Keratinocyte (primary cell): ENCODE measurements around the gene TMEM200A. TPM values are rescaled to one million over a fixed set of nuclear protein-coding genes. Genes with fewer than 3 reads are reported as not detected.

Source experiments
- DNase-seq: peaks from one replicate; pipeline ENCODE4 v3.0.0-alpha.2; 2011; ENCODE audit warnings: low read depth, missing footprints, low spot score
- FAIRE-seq: peaks from 2 replicates; lab custom pipeline; 2011; peaks lifted over from hg19 to GRCh38; lab: Jason Lieb, UNC
- H2AFZ ChIP-seq: 2 replicates; pipeline ENCODE4 v1.6.0; 2012; ENCODE audit warnings: low read length, control low read depth, inconsistent platforms; ENCODE audit not compliant: control insufficient read depth
- H3K27ac ChIP-seq: 2 replicates; pipeline ENCODE4 v1.5.1; 2011; ENCODE audit warnings: low read length; ENCODE audit not compliant: control insufficient read depth, insufficient read depth
- H3K27me3 ChIP-seq: 3 replicates; pipeline ENCODE4 v1.6.0; 2011; ENCODE audit warnings: low read length; ENCODE audit not compliant: control insufficient read depth, insufficient read depth; ENCODE audit errors: extremely low read depth
- H3K36me3 ChIP-seq, 2 experiments: 2 replicates in 1 of 2; 3 replicates in 1 of 2; pipeline ENCODE4 v1.5.1; 2011; ENCODE audit warnings: low read length in 2 of 2, mild to moderate bottlenecking in 1 of 2; ENCODE audit not compliant: control insufficient read depth in 2 of 2, insufficient read depth in 2 of 2; ENCODE audit errors: extremely low read depth in 1 of 2
- H3K4me1 ChIP-seq: 3 replicates; pipeline ENCODE4 v1.5.1; 2011; ENCODE audit warnings: low read length; ENCODE audit not compliant: control insufficient read depth, insufficient read depth; ENCODE audit errors: extremely low read depth
- H3K4me2 ChIP-seq: 3 replicates; pipeline ENCODE4 v1.6.0; 2011; ENCODE audit warnings: low read depth, low read length; ENCODE audit not compliant: control insufficient read depth, insufficient read depth; ENCODE audit errors: extremely low read depth
- H3K4me3 ChIP-seq, 3 experiments: fragments of 200-600 bp in 1 of 3; sonication (generic) in 1 of 3; 2 replicates in 2 of 3; 3 replicates in 1 of 3; pipeline ENCODE4 v1.5.1; 2011 to 2016; ENCODE audit warnings: low read length in 3 of 3, mild to moderate bottlenecking in 3 of 3, control low read depth in 2 of 3, inconsistent platforms in 1 of 3, low read depth in 1 of 3, mixed read lengths in 1 of 3, mixed run types in 1 of 3, moderate library complexity in 1 of 3; ENCODE audit not compliant: control insufficient read depth in 2 of 3, insufficient read depth in 2 of 3; ENCODE audit errors: extremely low read depth in 1 of 3
- H3K79me2 ChIP-seq: 2 replicates; pipeline ENCODE4 v1.6.0; 2012; ENCODE audit warnings: low read length; ENCODE audit not compliant: control insufficient read depth, insufficient read depth
- H3K9ac ChIP-seq: 3 replicates; pipeline ENCODE4 v1.6.0; 2011; ENCODE audit warnings: low read length; ENCODE audit not compliant: control insufficient read depth, insufficient read depth; ENCODE audit errors: extremely low read depth
- H3K9me1 ChIP-seq: 3 replicates; pipeline ENCODE4 v1.6.0; 2011; ENCODE audit warnings: low read length; ENCODE audit not compliant: control insufficient read depth, insufficient read depth; ENCODE audit errors: extremely low read depth
- H3K9me3 ChIP-seq: 2 replicates; pipeline ENCODE4 v1.5.1; 2012; ENCODE audit warnings: low read depth, low read length; ENCODE audit not compliant: control insufficient read depth
- H4K20me1 ChIP-seq: 3 replicates; pipeline ENCODE4 v1.6.0; 2011; ENCODE audit warnings: low read length; ENCODE audit not compliant: control insufficient read depth, insufficient read depth; ENCODE audit errors: extremely low read depth
- CTCF ChIP-seq, 3 experiments: IDR thresholded peaks in 1 of 3; conservative IDR thresholded peaks in 1 of 3; optimal IDR thresholded peaks in 1 of 3; 2 replicates in 2 of 3; 3 replicates in 1 of 3; pipeline versions ENCODE3 to v1.5.1; 2011; ENCODE audit warnings: low read length in 3 of 3, mild to moderate bottlenecking in 3 of 3, moderate library complexity in 2 of 3, control low read depth in 1 of 3, inconsistent platforms in 1 of 3; ENCODE audit not compliant: insufficient read depth in 2 of 3; ENCODE audit errors: extremely low read depth in 1 of 3
- EZH2 ChIP-seq: IDR thresholded peaks from one replicate; pipeline ENCODE4 v1.6.1; 2012; ENCODE audit warnings: inconsistent platforms, mild to moderate bottlenecking, low read length, moderate library complexity
- dilution Hi-C: fragments of 300-500 bp; cut with MboI; formaldehyde crosslinking; loops from one replicate; pipeline ENCODE4 v1.7.0; 2020; ENCODE audit warnings: low sequenced_read_pairs; ENCODE audit not compliant: extremely low pct_ligation_motif_present
- polyA plus RNA-seq, 5 experiments: library from polyadenylated mRNA; depleted of rRNA in 3 of 5; stranded (reverse) in 3 of 5; stranded (forward) in 1 of 5; unstranded in 1 of 5; fragments of >200 nt; gene quantifications; 1 replicate in 1 of 5; 2 replicates in 3 of 5; 3 replicates in 1 of 5; pipeline versions ENCODE4 v1.2.1 to v1.2.3, GENCODE V29; 2011 to 2012; ENCODE audit warnings: missing spikeins in 2 of 5, low read depth in 1 of 5, low replicate concordance in 1 of 5

Gene TMEM200A
- polyA plus RNA-seq, 1 donor (not counting 4 experiments of a cell fraction or from before 2014, with no cell fraction given), result 80.4 TPM

- Histone ChIP-seq H3K27ac (no peak overlapping the region), H3K4me2 (no peak overlapping the region), H3K4me3 (no peak overlapping the region), H3K9ac (no peak overlapping the region), H2AFZ (no peak overlapping the region), H3K4me1 (peaks cover 15% of the 10 kb centered on the region), H3K79me2 (peaks cover 79% of the 10 kb centered on the region), H4K20me1 (no peaks in the 10 kb centered on the region), H3K27me3 (no peaks in the 10 kb centered on the region), H3K36me3 (peaks cover 0 to 14% of the 10 kb centered on the region in 2 experiments), H3K9me1 (no peaks in the 10 kb centered on the region), H3K9me3 (no peaks in the 10 kb centered on the region)
- no peak for TF ChIP-seq EZH2
- TF ChIP-seq CTCF (optimal IDR thresholded peaks at IDR 0.05 in 1 of 3, IDR thresholded peaks at IDR 0.05 in 1 of 3, conservative IDR thresholded peaks at IDR 0.05 in 1 of 3; ENCODE audit: extremely low read depth in 1 of 3, insufficient read depth in 2 of 3, low read length in 3 of 3), result no peak
- dilution Hi-C loops, result no loop called here
- DNase-seq (no peak), FAIRE-seq (no peak)
Observed at GRCh38 chr6:130432838-130433237, 67.0 kb downstream of the TMEM200A start.

GRCh38 chr6:130434174-130434873, 68.5 kb downstream of the TMEM200A start:
- DNase-seq (no peak), FAIRE-seq (peak; percentile 75)
- Histone ChIP-seq H3K27me3 (no peaks in the 10 kb centered on the region), H3K4me1 (peaks cover 15% of the 10 kb centered on the region), H3K9me1 (no peaks in the 10 kb centered on the region), H3K79me2 (peaks cover 80% of the 10 kb centered on the region), H3K27ac (peak overlapping the region; percentile 34), H2AFZ (no peak overlapping the region), H3K9me3 (no peaks in the 10 kb centered on the region), H3K4me3 (peak overlapping the region in 1 of 3 experiments; percentile 14), H4K20me1 (no peaks in the 10 kb centered on the region), H3K36me3 (peaks cover 0 to 14% of the 10 kb centered on the region in 2 experiments), H3K9ac (no peak overlapping the region), H3K4me2 (peak overlapping the region; percentile 42)
- no peak for TF ChIP-seq EZH2
- no peak for TF ChIP-seq CTCF (optimal IDR thresholded peaks at IDR 0.05 in 1 of 3, IDR thresholded peaks at IDR 0.05 in 1 of 3, conservative IDR thresholded peaks at IDR 0.05 in 1 of 3; ENCODE audit: extremely low read depth in 1 of 3, insufficient read depth in 2 of 3, low read length in 3 of 3)
- dilution Hi-C loops, result no loop called here
